AG04449 (cell line): Measurements from ENCODE around the gene TAGLN.

ENCODE experiments used
- CTCF ChIA-PET: fragments of 350-600 bp; formaldehyde crosslinking; extraction: SDS; loops from one replicate; lab custom pipeline; 2021; ENCODE audit warnings: antibody characterized with exemption; lab: Yijun Ruan, JAX
- POLR2A ChIA-PET: fragments of 400-600, 350-600 bp; formaldehyde crosslinking; extraction: SDS; loops from one replicate; lab custom pipeline; 2020; ENCODE audit warnings: antibody characterized with exemption, inconsistent platforms; lab: Yijun Ruan, JAX
- DNase-seq: peaks from one replicate; pipeline ENCODE4 v3.0.0-alpha.2; 2010; ENCODE audit warnings: low read depth, low spot score
- H3K4me3 ChIP-seq: 2 replicates; pipeline ENCODE4 v1.5.1; 2011; ENCODE audit warnings: low read depth, mild to moderate bottlenecking, control low read depth, low read length
- CTCF ChIP-seq: IDR thresholded peaks from one replicate; pipeline ENCODE4 v1.5.1; 2011; ENCODE audit warnings: mild to moderate bottlenecking, moderate library complexity, low read length, control low read depth, inconsistent platforms; ENCODE audit not compliant: insufficient read depth; ENCODE audit errors: missing control alignments

TAGLN gene

DNA sequence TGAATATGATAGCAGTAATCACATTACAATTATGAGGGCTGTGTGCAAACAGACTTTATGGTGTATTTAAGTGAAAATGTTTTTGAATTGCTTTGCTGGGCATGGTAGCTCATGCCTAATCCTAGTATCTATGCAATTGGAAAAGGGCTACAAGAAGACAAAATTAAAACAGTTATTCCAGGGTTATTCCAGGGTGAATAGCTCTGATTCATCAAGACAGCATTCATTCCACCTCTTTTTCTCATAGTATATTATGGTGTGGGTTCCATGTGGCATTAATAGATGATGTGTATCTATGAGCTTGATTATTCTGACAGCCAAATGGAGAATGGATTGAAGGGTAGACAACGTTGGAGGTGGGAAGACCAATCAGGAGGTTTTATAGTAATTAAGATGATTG, 32.7 kb upstream of the TAGLN start:
- CTCF ChIA-PET, result interaction anchor here (0.8 to 1.5 kb wide), 4 partner anchors 13 to 64 kb away, joined by 3 to 6 read pairs (median 4); no protein-coding TSS in a partner anchor

DNA sequence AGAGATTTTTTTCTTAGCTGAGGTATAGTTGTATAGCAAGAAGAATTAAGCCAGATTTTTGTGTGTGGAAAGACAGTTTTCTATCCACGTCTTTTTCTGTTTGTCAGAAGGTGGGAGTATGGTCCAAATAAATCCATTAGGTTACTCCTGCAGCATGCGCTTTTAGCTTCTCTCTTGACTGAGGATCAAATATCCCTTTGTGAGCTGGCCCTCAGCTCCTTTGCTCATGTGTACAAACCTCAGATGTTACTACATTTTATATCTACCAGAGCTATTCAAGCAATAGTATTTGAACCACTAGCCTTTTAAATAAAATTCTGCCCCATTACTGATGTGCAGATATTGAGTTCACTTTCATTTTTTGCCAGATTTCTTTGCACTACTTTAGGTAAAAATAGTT, 29.4 kb upstream of the TAGLN start:
- CTCF ChIA-PET, result interaction anchor here (1.3 to 6.1 kb wide), 4 partner anchors 8 to 62 kb away, joined by 3 to 29 read pairs (median 4); partner anchors contain the start of gene SIDT2
- POLR2A ChIA-PET, result interaction anchor here (1.0 kb wide), 1 partner anchor 9 kb away, joined by 5 read pairs; the partner anchor contains the start of gene SIDT2
- no peak for TF ChIP-seq CTCF
- no peak overlapping the region for H3K4me3 ChIP-seq
- DNase-seq, result no peak

More for the DNA sequence above, 32.7 kb upstream of the TAGLN start:
- no peak for TF ChIP-seq CTCF
- POLR2A ChIA-PET, result interaction anchor here (1.0 to 1.3 kb wide), 3 partner anchors 12 to 21 kb away, joined by 3 to 6 read pairs (median 4); partner anchors contain the start of gene SIDT2
- no peak overlapping the region for H3K4me3 ChIP-seq
- DNase-seq, result no peak

DNA sequence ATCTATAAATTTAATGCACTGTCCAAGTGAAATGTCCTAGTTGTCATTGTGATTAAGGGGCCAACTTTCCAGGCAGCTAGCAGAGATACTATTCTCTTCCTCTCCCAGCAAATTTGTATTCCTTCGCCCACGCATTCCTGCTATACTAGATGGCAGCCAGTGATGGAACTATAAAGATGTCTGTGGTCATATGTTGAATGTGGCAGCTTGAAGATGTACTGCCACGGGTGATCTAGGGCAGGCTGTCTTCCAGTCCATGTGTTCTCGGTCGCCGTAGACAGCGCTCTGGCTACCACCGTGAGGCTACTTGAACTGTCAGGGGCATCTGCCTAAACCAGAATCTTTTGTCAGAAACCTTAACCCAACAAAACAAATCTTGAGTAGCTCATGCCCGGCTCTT, 29.0 kb upstream of the TAGLN start:
- ChIA-PET POLR2A (interaction anchor here (1.0 kb wide), 1 partner anchor 9 kb away, joined by 5 read pairs; the partner anchor contains the start of gene SIDT2), CTCF (interaction anchor here (1.3 to 6.1 kb wide), 5 partner anchors 8 to 379 kb away, joined by 3 to 29 read pairs (median 4); partner anchors contain the start of genes APOA5 and SIDT2)
- DNase-seq, result no peak
- no peak overlapping the region for H3K4me3 ChIP-seq
- no peak for TF ChIP-seq CTCF

GRCh38 chr11:117171007-117171403, 28.2 kb upstream of the TAGLN start:
- POLR2A ChIA-PET, result no interaction called here
- no peak for DNase-seq
- no peak overlapping the region for H3K4me3 ChIP-seq
- CTCF ChIA-PET, result interaction anchor here (1.5 to 6.1 kb wide), 4 partner anchors 10 to 380 kb away, joined by 4 to 29 read pairs (median 7); partner anchors contain the start of gene APOA5
- no peak for TF ChIP-seq CTCF

- DNase-seq, result no peak
- no peak overlapping the region for H3K4me3 ChIP-seq
- no peak for TF ChIP-seq CTCF
- ChIA-PET CTCF (interaction anchor here (1.0 to 6.1 kb wide), 6 partner anchors 9 to 381 kb away, joined by 3 to 29 read pairs (median 6); partner anchors contain the start of gene APOA5), POLR2A (no interaction called here)
Measured at GRCh38 chr11:117171404-117172061, 27.6 kb upstream of the TAGLN start.

GRCh38 chr11:117172724-117173421, 26.3 kb upstream of the TAGLN start:
- POLR2A ChIA-PET, result no interaction called here
- DNase-seq, result no peak
- TF ChIP-seq CTCF, result no peak
- no peak overlapping the region for H3K4me3 ChIP-seq
- CTCF ChIA-PET, result interaction anchor here (0.6 to 6.1 kb wide), 9 partner anchors 8 to 441 kb away, joined by 3 to 29 read pairs (median 5); partner anchors contain the start of gene APOA5
